ENCODE data around the gene EIPR1.

DNA sequence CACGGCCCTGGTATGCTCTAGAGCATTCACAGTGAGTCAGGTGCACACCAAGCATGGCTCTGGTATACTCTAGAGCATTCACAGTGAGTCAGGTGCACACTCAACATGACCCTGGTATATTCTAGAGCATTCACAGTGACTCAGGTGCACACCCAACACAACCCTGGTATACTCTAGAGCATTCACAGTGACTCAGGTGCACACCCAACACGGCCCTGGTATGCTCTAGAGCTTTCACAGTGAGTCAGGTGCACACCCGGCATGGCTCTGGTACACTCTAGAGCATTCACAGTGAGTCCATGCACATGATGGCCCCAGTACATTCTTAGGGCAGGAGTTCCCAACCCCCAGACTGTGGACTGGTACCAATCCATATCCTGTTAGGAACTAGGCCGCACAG is 158.1 kb downstream of the EIPR1 start:
- TF ChIP-seq, protein P1, sequence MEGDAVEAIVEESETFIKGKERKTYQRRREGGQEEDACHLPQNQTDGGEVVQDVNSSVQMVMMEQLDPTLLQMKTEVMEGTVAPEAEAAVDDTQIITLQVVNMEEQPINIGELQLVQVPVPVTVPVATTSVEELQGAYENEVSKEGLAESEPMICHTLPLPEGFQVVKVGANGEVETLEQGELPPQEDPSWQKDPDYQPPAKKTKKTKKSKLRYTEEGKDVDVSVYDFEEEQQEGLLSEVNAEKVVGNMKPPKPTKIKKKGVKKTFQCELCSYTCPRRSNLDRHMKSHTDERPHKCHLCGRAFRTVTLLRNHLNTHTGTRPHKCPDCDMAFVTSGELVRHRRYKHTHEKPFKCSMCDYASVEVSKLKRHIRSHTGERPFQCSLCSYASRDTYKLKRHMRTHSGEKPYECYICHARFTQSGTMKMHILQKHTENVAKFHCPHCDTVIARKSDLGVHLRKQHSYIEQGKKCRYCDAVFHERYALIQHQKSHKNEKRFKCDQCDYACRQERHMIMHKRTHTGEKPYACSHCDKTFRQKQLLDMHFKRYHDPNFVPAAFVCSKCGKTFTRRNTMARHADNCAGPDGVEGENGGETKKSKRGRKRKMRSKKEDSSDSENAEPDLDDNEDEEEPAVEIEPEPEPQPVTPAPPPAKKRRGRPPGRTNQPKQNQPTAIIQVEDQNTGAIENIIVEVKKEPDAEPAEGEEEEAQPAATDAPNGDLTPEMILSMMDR (IDR thresholded peaks at IDR 0.05), result no peak
- TF ChIP-seq POLR2AphosphoS5 (IDR thresholded peaks at IDR 0.05) (no peak), EP300 (IDR thresholded peaks at IDR 0.05) (no peak)

All from esophagus muscularis mucosa (tissue), 4 donors.